ENCODE data around the gene ZNF280D. TPM values are rescaled to one million over a fixed set of nuclear protein-coding genes. Genes with fewer than 3 reads are reported as not detected.
A peak's percentile ranks its signal among the peaks of the same experiment; 100 is the strongest.

Gene ZNF280D
- total RNA-seq, 2 donors from 2014 or later = 30.7 to 34.4 TPM

- H3K36me3 Mint-ChIP-seq (ENCODE audit: low read depth) = no peaks in the 10 kb centered on the region
- no peak overlapping the region for H3K4me3 Mint-ChIP-seq
- no peaks in the 10 kb centered on the region for H3K4me1 Mint-ChIP-seq
- H3K9me3 ChIP-seq (ENCODE audit: control insufficient read depth, low read length, poor library complexity, severe bottlenecking) = peaks cover 2% of the 10 kb centered on the region
- H3K27ac Mint-ChIP-seq = no peak overlapping the region
- H3K27me3 Mint-ChIP-seq = no peaks in the 10 kb centered on the region
- no peak for ATAC-seq
- DNase-seq = no peak
Measured at GRCh38 chr15:56739474-56739873, 6.2 kb upstream of the ZNF280D start.

- H3K4me1 Mint-ChIP-seq = peaks cover 2% of the 10 kb centered on the region
Measured at GRCh38 chr15:56737791-56738190, 4.5 kb upstream of the ZNF280D start.

GRCh38 chr15:56736881-56737707 lies 3.8 kb upstream of the ZNF280D start:
- H3K27ac Mint-ChIP-seq = no peak overlapping the region
- DNase-seq (no peak), ATAC-seq (no peak)
- H3K4me1 Mint-ChIP-seq = peaks cover 6% of the 10 kb centered on the region
- H3K36me3 Mint-ChIP-seq (ENCODE audit: low read depth) = no peaks in the 10 kb centered on the region
- no peaks in the 10 kb centered on the region for H3K27me3 Mint-ChIP-seq
- H3K9me3 ChIP-seq (ENCODE audit: control insufficient read depth, low read length, poor library complexity, severe bottlenecking) = peaks cover 2% of the 10 kb centered on the region
- no peak overlapping the region for H3K4me3 Mint-ChIP-seq

More at GRCh38 chr15:56737791-56738190, 4.5 kb upstream of the ZNF280D start:
- no peak for ATAC-seq
- Mint-ChIP-seq H3K36me3 (ENCODE audit: low read depth) (no peaks in the 10 kb centered on the region), H3K27ac (no peak overlapping the region), H3K4me3 (no peak overlapping the region), H3K27me3 (no peaks in the 10 kb centered on the region)
- H3K9me3 ChIP-seq (ENCODE audit: control insufficient read depth, low read length, poor library complexity, severe bottlenecking) = peaks cover 2% of the 10 kb centered on the region
- DNase-seq = no peak

GRCh38 chr15:56736308-56736707 lies 3.0 kb upstream of the ZNF280D start:
- Mint-ChIP-seq H3K27me3 (no peaks in the 10 kb centered on the region), H3K4me1 (peaks cover 9% of the 10 kb centered on the region), H3K36me3 (ENCODE audit: low read depth) (no peaks in the 10 kb centered on the region), H3K27ac (no peak overlapping the region), H3K4me3 (no peak overlapping the region)
- ATAC-seq (no peak), DNase-seq (no peak)
- H3K9me3 ChIP-seq (ENCODE audit: control insufficient read depth, low read length, poor library complexity, severe bottlenecking) = peaks cover 2% of the 10 kb centered on the region

- peaks cover 2% of the 10 kb centered on the region for H3K9me3 ChIP-seq (ENCODE audit: control insufficient read depth, low read length, poor library complexity, severe bottlenecking)
- H3K27me3 Mint-ChIP-seq = no peaks in the 10 kb centered on the region
- H3K4me1 Mint-ChIP-seq = peaks cover 15% of the 10 kb centered on the region
- no peak overlapping the region for H3K27ac Mint-ChIP-seq
- H3K36me3 Mint-ChIP-seq (ENCODE audit: low read depth) = no peaks in the 10 kb centered on the region
- DNase-seq (no peak), ATAC-seq (no peak)
- H3K4me3 Mint-ChIP-seq = no peak overlapping the region
Measured at GRCh38 chr15:56735589-56735988, 2.3 kb upstream of the ZNF280D start.

- DNase-seq = no peak
Measured at GRCh38 chr15:56734013-56734635, 815 bp upstream of the ZNF280D start.

GRCh38 chr15:56732886-56733135 lies 498 bp downstream of the ZNF280D start:
- no peak for ATAC-seq
- no peak for DNase-seq
- Mint-ChIP-seq H3K4me1 (peaks cover 25% of the 10 kb centered on the region), H3K36me3 (ENCODE audit: low read depth) (no peaks in the 10 kb centered on the region), H3K4me3 (peak overlapping the region; percentile 95), H3K27ac (peak overlapping the region; percentile 96), H3K27me3 (no peaks in the 10 kb centered on the region)
- peaks cover 2% of the 10 kb centered on the region for H3K9me3 ChIP-seq (ENCODE audit: control insufficient read depth, low read length, poor library complexity, severe bottlenecking)

More at GRCh38 chr15:56734013-56734635, 815 bp upstream of the ZNF280D start:
- H3K36me3 Mint-ChIP-seq (ENCODE audit: low read depth) = no peaks in the 10 kb centered on the region
- H3K27me3 Mint-ChIP-seq = no peaks in the 10 kb centered on the region
- peak overlapping the region; percentile 32 for H3K4me3 Mint-ChIP-seq
- no peak for ATAC-seq
- peaks cover 2% of the 10 kb centered on the region for H3K9me3 ChIP-seq (ENCODE audit: control insufficient read depth, low read length, poor library complexity, severe bottlenecking)
- peaks cover 21% of the 10 kb centered on the region for H3K4me1 Mint-ChIP-seq
- H3K27ac Mint-ChIP-seq = peak overlapping the region; percentile 57

GRCh38 chr15:56732135-56732885 lies 999 bp downstream of the ZNF280D start:
- no peak for DNase-seq
- H3K4me1 Mint-ChIP-seq = peaks cover 25% of the 10 kb centered on the region
- no peak for ATAC-seq
- peak overlapping the region; percentile 96 for H3K27ac Mint-ChIP-seq
- H3K36me3 Mint-ChIP-seq (ENCODE audit: low read depth) = no peaks in the 10 kb centered on the region
- no peaks in the 10 kb centered on the region for H3K9me3 ChIP-seq (ENCODE audit: control insufficient read depth, low read length, poor library complexity, severe bottlenecking)
- H3K27me3 Mint-ChIP-seq = no peaks in the 10 kb centered on the region
- peak overlapping the region; percentile 95 for H3K4me3 Mint-ChIP-seq

GRCh38 chr15:56731548-56731947 lies 1.8 kb downstream of the ZNF280D start:
- peak overlapping the region; percentile 95 for H3K4me3 Mint-ChIP-seq
- peaks cover 28% of the 10 kb centered on the region for H3K4me1 Mint-ChIP-seq

GRCh38 chr15:56729561-56729960 lies 3.7 kb downstream of the ZNF280D start:
- no peaks in the 10 kb centered on the region for H3K9me3 ChIP-seq (ENCODE audit: control insufficient read depth, low read length, poor library complexity, severe bottlenecking)
- no peak for DNase-seq
- ATAC-seq = no peak
- Mint-ChIP-seq H3K4me3 (no peak overlapping the region), H3K27ac (no peak overlapping the region), H3K27me3 (no peaks in the 10 kb centered on the region), H3K36me3 (ENCODE audit: low read depth) (no peaks in the 10 kb centered on the region), H3K4me1 (peaks cover 31% of the 10 kb centered on the region)

More at GRCh38 chr15:56731548-56731947, 1.8 kb downstream of the ZNF280D start:
- ATAC-seq (no peak), DNase-seq (no peak)
- H3K9me3 ChIP-seq (ENCODE audit: control insufficient read depth, low read length, poor library complexity, severe bottlenecking) = no peaks in the 10 kb centered on the region
- H3K36me3 Mint-ChIP-seq (ENCODE audit: low read depth) = no peaks in the 10 kb centered on the region
- H3K27me3 Mint-ChIP-seq = no peaks in the 10 kb centered on the region
- peak overlapping the region; percentile 96 for H3K27ac Mint-ChIP-seq

GRCh38 chr15:56725386-56725785 lies 7.9 kb downstream of the ZNF280D start:
- ATAC-seq = no peak
- H3K27me3 Mint-ChIP-seq = no peaks in the 10 kb centered on the region
- no peaks in the 10 kb centered on the region for H3K9me3 ChIP-seq (ENCODE audit: control insufficient read depth, low read length, poor library complexity, severe bottlenecking)
- H3K4me1 Mint-ChIP-seq = peaks cover 30% of the 10 kb centered on the region
- H3K36me3 Mint-ChIP-seq (ENCODE audit: low read depth) = peaks cover 7% of the 10 kb centered on the region
- DNase-seq = no peak
- H3K27ac Mint-ChIP-seq = no peak overlapping the region
- no peak overlapping the region for H3K4me3 Mint-ChIP-seq

- Mint-ChIP-seq H3K27ac (no peak overlapping the region), H3K36me3 (ENCODE audit: low read depth) (peaks cover 7% of the 10 kb centered on the region), H3K4me1 (peaks cover 34% of the 10 kb centered on the region), H3K27me3 (no peaks in the 10 kb centered on the region), H3K4me3 (no peak overlapping the region)
- H3K9me3 ChIP-seq (ENCODE audit: control insufficient read depth, low read length, poor library complexity, severe bottlenecking) = no peaks in the 10 kb centered on the region
- ATAC-seq (no peak), DNase-seq (no peak)
Measured at GRCh38 chr15:56724232-56724631, 9.1 kb downstream of the ZNF280D start.

GRCh38 chr15:56723787-56724186 lies 9.5 kb downstream of the ZNF280D start:
- Mint-ChIP-seq H3K27ac (no peak overlapping the region), H3K27me3 (no peaks in the 10 kb centered on the region), H3K4me1 (peaks cover 33% of the 10 kb centered on the region), H3K36me3 (ENCODE audit: low read depth) (peaks cover 7% of the 10 kb centered on the region), H3K4me3 (peak overlapping the region; percentile 15)
- H3K9me3 ChIP-seq (ENCODE audit: control insufficient read depth, low read length, poor library complexity, severe bottlenecking) = no peaks in the 10 kb centered on the region
- ATAC-seq (no peak), DNase-seq (no peak)
